GM18511 (cell line): ENCODE data around the gene NUB1.
A peak's percentile ranks its signal among the peaks of the same experiment; 100 is the strongest.

ENCODE experiments used
- ATAC-seq: cut with Tn5 transposase; IDR thresholded peaks from one replicate; pipeline ENCODE4 v1.9.1; 2021; ENCODE audit warnings: mild to moderate bottlenecking, moderate library complexity; ENCODE audit not compliant: unreplicated experiment

NUB1 gene

GRCh38 chr7:151313857-151314256 lies 27.8 kb upstream of the NUB1 start:
- ATAC-seq: no peak

- ATAC-seq: no peak
These were observed 27.2 kb upstream of the NUB1 start for GRCh38 chr7:151314401-151314800.

- ATAC-seq: peak; percentile 68
These were observed 26.5 kb upstream of the NUB1 start for GRCh38 chr7:151315038-151315655.

- ATAC-seq: no peak
These were observed 24.7 kb upstream of the NUB1 start for GRCh38 chr7:151316896-151317295.

- ATAC-seq: no peak
These were observed 23.7 kb upstream of the NUB1 start for GRCh38 chr7:151317936-151318335.

GRCh38 chr7:151319189-151319588 lies 22.4 kb upstream of the NUB1 start:
- no peak for ATAC-seq

GRCh38 chr7:151320263-151320845 lies 21.3 kb upstream of the NUB1 start:
- ATAC-seq: no peak

- ATAC-seq: no peak
These were observed 20.3 kb upstream of the NUB1 start for GRCh38 chr7:151321341-151321740.

- ATAC-seq: no peak
These were observed 18.7 kb upstream of the NUB1 start for GRCh38 chr7:151322906-151323305.

GRCh38 chr7:151327022-151327421 lies 14.6 kb upstream of the NUB1 start:
- no peak for ATAC-seq

- ATAC-seq: no peak
These were observed 14.0 kb upstream of the NUB1 start for GRCh38 chr7:151327659-151328058.

GRCh38 chr7:151330181-151330580 lies 11.4 kb upstream of the NUB1 start:
- ATAC-seq: no peak

GRCh38 chr7:151330661-151331060 lies 11.0 kb upstream of the NUB1 start:
- ATAC-seq: no peak

- no peak for ATAC-seq
These were observed 7.0 kb upstream of the NUB1 start for GRCh38 chr7:151334628-151335027.

GRCh38 chr7:151336027-151336708 lies 5.4 kb upstream of the NUB1 start:
- no peak for ATAC-seq

GRCh38 chr7:151337346-151337745 lies 4.3 kb upstream of the NUB1 start:
- ATAC-seq: no peak

- no peak for ATAC-seq
These were observed 2.8 kb upstream of the NUB1 start for GRCh38 chr7:151338809-151339208.

- ATAC-seq: peak; percentile 44
These were observed 1.8 kb upstream of the NUB1 start for GRCh38 chr7:151339651-151340382.

GRCh38 chr7:151340794-151341356 lies 737 bp upstream of the NUB1 start:
- no peak for ATAC-seq

GRCh38 chr7:151342102-151342646 lies 562 bp downstream of the NUB1 start:
- ATAC-seq: peak; percentile 64

GRCh38 chr7:151342811-151343210 lies 1.2 kb downstream of the NUB1 start:
- no peak for ATAC-seq
